Pulmonary artery endothelial cell (primary cell): Measurements from ENCODE around the gene SEC22A. TPM values are rescaled to one million over a fixed set of nuclear protein-coding genes. Genes with fewer than 3 reads are reported as not detected.
A peak's percentile ranks its signal among the peaks of the same experiment; 100 is the strongest.
"Not testable (repeated sequence)": the region's sequence is repeated elsewhere in the genome, so short reads cannot be mapped to it uniquely, and the experiment has no call there.

ENCODE experiments used
- DNase-seq: peaks from one replicate; pipeline ENCODE4 v3.0.0-alpha.2; 2011; ENCODE audit warnings: low read depth, low spot score
- total RNA-seq: library from RNA; depleted of rRNA; stranded (reverse); fragments of >200 nt; gene quantifications from 2 replicates; pipeline ENCODE4 v1.2.3, GENCODE V29; 2014

The SEC22A gene
- total RNA-seq, 1 donor from 2014 or later = 40.4 TPM

DNA sequence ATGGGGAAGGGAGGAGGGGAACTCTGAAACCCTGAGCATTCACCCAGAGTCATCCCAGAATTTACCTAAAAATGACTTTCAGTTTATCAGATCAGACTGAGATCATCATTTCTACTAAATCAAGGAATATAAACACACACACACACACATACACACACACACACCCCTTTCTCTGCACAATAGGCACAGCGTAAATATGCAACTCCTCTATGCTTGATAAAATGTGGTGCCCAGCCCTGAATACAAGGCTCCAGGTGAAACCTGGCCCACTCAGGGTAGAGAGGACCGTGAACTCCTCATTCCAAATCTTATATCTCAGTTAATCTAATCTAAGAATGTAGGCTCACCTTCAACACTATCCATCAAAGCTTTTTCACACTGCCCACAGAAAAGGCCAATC is 31.8 kb upstream of the SEC22A start:
- DNase-seq = no peak

DNA sequence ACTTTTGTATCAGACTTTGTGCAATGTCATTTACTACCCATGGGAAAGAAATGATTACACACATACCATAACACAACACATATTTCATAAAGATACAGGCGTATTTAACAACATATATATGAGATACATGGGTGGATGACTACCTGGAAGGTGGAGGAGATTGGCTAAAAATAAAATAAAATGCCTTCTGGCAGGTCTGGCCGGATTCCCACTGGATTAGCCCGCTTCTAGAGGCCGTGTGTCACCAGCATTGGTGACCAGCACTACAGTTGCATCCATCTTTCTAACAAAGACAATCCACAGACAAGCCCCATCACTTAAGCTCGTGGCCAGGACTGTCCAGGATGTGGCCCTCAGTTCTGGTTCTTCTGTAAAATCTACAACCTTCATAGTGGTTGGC is 21.0 kb upstream of the SEC22A start:
- DNase-seq = no peak

DNA sequence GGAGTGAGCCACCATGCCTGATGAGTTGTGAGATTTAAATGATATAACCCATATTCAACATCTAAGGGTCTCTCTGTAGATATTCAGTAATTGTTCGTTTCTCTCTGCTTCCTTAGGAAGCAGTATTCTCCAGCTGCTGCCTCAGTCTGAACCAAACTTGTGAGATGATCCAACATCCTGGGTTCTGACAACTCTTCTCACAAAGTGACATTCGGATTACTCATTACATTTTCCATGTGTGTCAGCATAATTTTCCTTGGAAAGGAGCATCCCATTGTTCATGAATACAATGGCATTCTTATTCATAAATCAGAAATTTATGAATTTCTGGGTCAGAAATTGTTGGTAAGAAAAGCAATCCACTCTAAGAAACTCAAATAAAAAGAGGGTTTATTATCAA is 15.0 kb upstream of the SEC22A start:
- peak; percentile 44 for DNase-seq

DNA sequence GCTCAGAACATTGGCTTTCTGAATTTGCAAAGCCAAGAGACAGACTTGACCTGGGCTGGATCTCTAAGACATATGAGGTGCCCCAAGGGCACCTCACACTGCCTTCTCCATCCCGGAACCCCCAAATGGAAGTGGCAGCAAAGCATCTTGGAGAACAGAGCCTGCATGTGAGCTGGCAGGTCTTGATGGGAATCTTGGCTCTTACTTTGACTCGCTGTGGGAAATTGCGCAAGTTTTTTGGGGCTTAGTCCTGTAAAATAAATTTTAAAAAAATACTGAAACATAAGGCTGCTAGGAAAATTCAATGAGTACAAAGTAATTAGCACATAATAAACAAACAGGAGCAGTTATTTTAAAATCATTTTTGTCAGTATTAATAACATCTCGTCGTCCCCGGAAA is 13.7 kb upstream of the SEC22A start:
- no peak for DNase-seq

DNA sequence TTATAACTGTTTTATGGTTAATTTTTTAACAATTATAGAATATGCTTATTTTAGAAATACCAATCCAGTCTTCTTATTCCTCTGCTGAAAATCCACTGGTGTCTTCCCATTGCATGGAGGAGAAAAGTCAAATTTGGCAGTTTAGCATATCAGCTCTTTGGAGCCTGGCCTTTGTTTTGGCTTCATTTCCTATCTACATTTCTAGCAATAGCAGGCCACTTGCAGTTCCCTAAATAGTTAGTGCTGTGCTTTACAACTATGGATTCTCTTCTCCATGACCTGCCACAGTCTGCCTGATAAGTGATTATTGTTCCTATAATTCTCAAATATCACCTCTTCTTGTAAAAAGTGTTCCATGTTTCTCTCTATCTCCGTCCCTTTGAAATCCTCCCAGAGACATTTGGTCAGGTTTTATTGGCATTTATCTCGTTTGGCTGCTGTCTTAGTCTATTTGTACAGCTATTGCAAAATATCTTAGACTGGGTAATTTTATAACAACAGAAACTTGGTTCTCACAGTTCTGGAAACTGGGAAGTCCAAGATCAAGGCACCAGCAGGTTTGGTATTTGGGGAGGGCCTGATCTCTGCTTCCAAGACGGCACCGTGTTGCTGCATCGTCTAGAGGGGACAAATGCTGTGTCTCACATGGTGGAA is 8.2 kb upstream of the SEC22A start:
- DNase-seq = no peak

DNA sequence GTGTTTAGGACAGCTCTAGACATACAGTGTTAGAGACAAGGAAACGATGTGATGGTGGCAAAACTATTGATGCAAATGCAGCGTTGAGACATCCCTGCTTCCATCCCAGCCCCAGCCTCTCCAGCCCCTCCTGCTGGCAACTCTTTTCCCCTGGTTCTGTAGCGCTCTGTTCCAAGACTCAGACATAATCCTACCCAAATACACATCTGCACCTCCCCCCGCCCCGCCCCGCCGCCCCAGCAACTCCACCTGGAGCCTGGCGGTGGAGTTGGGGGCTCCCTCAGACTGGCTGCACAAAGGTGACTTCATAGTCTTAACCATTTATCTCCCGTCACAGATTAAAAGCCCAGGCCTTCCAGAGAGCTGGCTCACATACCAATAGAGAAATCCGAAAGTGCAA is 7.2 kb upstream of the SEC22A start:
- no peak for DNase-seq

DNA sequence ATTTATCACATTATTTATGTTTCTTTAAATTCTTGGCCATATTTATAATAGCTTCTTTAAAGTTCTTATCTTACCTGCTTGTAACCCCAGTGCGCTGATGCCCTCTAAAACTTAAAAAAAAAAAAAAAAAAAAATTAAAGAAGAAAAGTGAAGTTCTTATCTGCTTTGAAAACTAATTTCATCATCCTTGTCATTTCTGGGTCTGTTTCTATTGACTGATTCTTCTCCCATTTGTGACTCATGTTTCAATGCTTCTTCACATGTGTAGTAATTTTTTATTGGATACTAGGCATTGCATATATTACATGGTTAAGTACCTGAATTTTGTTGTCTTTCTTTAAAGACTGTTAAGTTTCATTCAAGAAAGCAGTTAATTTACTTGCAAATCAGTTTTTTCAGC is 3.4 kb upstream of the SEC22A start:
- no peak for DNase-seq

DNA sequence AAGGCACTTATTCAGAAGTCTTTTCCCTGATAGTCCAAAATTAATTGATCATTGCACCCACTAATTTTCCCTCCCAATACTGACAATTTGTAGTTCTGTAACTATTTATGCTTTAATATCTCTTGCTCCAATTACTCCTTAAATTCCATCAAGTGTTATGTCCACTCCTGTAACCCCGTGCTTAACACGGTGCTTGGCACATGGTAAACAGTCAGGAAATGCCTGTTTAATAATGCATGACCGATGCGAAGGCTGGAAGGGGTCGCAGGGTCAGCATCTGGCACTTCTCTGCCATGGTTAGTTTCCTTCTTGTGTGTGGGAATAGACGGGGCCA is 553 bp upstream of the SEC22A start:
- DNase-seq = no peak

DNA sequence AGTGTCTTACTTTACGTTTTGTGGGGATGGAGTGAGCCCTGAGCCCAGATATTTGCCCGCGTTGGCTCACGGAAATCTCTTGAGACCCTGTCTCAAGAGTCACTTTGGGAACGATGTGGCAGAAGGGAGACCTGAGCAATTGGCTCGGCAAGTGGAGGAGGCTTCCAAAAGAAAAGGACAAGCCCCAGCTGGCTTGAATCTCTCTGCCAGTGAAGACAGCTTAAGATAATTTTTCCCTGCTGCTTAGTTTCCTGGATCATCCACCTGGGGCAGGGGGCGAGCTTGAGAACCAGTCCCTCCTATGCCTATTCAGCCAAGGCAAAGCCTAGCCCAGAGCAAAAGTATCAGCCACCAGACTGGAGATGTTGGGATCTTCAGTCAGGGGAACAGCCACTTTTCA is 708 bp downstream of the SEC22A start:
- no peak for DNase-seq

DNA sequence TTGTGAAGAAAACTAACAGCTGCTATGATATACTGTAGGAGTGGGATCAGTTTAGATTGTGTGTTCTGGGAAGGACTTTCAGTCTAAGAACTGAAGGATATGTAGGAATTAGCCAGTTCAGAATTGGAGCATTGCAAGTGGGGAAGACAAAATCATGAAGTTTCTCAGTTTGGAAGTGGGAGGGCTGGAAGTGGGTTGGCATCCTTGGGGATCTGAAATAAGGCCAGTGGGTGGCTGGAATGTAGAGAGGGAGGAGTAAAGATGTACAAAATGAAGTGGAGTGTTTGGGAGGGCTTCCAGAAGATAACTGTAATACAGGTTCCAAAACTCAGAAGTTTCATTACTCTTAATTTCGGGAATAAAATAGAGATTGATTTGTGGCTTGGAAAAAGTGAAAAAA is 17.2 kb downstream of the SEC22A start:
- DNase-seq = no peak

DNA sequence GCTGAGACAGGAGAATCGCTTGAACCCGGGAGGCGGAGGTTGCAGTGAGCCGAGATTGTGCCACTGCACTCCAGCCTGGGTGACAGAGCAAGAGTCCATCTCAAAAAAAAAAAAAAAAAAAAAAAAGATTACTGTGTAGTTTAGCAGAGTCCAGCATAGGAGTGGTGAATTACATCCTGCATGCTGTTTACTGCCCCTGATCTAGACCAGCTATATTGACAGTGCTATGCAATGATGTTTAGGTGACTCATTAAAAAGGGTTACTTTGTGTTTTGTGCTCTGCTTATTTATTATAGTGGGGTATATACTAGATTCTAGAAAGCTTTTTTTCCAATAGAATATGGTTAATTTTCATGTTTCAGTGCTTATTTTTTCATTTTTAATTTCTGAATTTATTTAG is 19.6 kb downstream of the SEC22A start:
- DNase-seq = not testable (repeated sequence)

DNA sequence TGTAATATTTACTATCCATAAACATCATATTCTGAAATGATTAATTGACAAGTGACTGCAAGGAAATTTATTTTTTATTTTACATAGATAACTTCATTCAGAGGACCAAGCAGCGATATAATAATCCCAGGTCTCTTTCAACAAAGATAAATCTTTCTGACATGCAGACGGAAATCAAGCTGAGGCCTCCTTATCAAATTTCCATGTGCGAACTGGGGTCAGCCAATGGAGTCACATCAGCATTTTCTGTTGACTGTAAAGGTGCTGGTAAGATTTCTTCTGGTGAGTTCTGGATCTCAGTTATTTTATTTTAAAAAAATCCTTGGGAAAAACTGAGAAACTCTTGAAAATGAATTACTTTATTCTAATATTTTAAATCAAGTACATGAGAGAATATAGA is 23.3 kb downstream of the SEC22A start:
- DNase-seq = no peak

DNA sequence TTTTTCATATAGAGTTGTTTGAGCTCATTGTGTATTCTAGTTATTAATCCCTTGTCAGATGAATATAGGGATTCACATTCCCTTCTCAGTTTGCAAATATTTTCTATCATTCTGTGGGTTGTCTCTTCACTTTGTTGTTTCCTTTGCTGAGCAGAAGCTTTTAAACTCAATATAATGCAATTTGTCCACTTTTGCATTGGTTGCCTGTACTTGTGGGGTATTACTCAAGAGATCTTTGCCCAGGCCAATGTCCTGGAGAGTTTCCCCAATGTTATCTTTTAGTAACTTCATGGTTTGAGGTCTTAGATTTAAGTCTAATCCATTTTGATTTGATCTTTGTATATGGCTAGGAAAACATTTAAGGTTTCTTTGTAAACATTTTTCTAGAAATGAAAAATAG is 24.8 kb downstream of the SEC22A start:
- no peak for DNase-seq

DNA sequence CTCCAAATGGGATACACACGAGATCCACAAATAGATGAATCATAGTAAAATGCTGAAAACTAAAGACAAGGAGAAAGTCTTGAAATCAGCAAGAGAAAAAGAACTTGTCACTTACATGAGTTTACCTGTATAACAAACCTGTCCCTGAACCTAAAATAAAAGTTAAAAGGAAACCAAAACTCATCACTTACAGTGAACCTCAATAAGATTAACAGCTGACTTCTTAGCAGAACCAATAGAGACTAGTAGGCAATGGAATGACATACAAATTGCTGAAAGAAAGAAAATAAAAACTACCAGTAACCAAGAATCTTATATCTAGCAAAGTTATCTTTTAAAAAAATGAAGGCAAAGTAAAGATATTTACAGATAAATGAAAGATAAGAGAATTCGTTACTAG is 27.4 kb downstream of the SEC22A start:
- DNase-seq = no peak

DNA sequence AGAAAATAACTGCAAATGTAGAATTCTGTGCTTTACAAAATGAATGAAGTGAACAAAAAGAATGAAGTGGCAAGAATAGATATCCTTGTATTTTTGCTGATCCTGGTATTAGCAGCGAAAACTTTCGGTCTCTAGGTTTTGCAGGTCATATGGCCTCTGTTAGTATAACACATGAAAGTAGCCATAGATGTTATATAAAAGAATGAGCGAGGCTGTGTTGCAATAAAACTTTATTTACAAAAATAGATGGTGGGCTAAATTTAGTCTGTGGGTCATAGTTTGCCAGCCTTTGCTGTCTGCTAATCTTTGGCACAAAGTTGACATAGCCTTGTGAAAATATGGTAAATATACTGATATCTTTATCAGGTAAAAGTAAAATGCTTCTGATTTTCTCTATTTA is 35.2 kb downstream of the SEC22A start:
- no peak for DNase-seq

DNA sequence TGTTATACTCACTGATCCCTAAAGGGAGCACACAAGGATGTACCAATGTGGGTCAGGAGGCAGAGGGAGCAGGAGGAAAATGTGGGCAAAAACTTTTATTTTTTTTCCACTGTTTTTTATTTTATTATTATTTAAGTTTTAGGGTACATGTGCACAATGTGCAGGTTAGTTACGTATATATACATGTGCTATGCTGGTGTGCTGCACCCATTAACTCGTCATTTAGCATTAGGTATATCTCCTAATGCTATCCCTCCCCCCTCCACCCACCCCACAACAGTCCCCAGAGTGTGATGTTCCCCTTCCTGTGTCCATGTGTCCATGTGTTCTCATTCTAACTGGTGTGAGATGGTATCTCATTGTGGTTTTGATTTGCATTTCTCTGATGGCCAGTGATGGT is 37.4 kb downstream of the SEC22A start:
- not testable (repeated sequence) for DNase-seq

DNA sequence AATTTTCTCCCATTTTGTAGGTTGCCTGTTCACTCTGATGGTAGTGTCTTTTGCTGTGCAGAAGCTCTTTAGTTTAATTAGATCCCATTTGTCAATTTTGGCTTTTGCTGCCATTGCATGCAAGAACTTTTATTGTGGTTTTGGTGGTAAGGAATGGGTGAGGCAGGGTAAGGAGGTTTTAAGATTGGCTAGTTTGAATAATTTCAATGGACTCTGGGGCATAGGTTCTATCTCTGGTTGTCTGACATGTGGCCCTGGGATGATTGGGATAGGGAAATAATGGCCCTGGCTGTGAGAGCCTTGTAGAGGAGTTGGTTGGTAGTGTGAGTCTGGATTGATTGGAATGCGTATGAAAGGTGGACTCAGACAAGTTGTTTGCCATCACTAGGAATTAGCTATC is 38.0 kb downstream of the SEC22A start:
- no peak for DNase-seq

DNA sequence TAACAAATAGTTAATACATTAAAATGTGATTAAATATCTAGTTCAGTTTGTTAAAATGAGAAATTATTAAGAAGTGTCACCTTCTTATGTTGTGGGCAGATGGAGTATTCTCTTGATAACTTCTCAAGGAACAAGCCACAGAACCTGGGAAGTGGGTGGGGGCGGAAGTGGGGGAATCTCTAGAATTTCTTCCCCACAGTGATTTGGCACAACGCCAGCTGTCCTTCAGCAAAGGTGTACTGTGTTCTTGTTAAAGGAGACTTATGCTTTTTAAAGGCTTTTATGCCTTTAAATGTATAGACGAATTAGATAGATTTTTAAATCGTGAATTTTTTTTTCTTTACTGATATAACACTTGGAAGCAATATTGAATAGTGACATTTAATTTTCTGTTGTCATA is 42.4 kb downstream of the SEC22A start:
- no peak for DNase-seq

DNA sequence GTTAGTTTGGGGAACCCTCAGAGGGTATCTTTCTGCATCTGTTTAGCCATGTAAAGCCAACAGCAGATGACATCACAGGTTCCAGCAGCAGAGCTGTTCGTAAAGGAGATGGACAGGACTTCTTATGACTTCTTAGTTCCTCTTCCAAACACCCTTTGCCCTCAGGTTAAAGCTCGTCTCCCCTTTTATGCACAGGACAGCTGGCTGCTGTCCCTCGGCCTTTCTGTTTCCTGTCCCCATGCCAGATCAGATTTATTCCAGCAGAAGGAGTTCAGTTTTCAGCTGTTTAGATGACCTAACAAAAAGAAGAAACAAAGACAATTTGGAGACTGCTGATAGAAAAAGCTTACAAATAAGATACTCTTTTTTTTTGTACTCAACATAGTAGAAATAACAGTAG is 45.1 kb downstream of the SEC22A start:
- DNase-seq = no peak

DNA sequence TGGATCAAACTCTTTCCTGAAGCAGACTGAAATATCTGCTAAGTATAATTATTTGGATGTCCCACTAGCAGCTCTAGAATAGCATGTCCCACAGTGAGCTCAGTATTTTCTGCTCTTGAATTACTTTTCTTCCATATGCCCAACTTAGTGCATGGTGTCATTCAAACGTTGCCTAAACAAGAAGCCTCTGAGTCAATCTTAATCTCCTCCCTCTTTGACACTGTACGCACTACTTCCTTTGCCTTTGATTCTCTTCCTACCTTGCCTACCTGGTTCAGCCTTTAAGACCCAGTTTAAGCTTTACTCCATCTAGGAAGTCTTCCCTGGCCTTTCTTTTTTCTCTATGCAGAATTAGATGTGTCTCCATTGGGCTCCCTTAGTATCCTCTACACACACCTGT is 54.5 kb downstream of the SEC22A start:
- no peak for DNase-seq

DNA sequence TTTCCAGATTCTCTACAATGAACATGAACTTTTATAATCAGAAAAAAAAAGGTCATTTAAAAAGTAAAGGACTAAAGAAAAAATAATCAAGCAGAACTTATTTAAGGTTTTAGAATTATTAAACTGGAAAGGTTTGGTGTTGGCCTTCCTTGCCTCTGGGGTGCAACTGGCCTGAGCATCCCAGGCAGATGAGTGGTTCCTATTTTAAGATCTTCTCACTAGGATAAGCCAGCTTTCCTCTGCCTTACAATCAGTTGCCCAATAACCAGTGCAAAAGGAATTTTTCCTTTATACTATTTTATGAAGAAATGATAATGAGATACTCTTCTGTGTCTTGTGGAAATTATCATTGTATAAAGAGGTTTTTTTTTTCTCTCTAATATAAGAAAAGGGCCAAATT is 56.6 kb downstream of the SEC22A start:
- DNase-seq = no peak

DNA sequence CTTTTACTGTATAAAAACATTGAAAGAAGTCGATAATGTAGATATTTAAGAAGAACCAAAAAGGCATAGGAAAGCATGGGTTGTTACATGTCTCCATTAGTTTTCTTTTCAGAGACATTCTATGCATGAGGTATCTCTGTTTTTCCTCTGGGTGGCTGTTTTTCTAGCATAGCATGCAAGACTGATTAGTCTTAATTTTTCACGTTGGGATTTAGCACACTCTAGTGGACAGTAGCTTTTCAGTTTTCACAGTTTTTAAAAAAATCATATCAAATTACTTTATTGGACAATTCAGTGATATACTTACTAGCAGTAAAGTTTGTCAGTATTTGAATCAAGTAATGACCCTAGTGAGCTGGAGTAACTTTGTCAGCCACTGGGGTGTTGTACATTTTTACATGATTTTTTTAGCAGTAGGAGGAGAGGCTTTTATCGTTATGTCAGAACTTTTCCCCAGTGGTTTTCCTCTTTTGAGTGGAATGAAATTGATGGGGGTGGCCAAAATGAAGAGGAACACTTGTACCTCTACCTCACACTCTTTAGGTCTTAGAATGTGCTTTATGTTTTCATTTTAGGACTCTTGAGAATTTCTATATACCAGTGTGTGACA is 57.2 kb downstream of the SEC22A start:
- peak; percentile 19 for DNase-seq

DNA sequence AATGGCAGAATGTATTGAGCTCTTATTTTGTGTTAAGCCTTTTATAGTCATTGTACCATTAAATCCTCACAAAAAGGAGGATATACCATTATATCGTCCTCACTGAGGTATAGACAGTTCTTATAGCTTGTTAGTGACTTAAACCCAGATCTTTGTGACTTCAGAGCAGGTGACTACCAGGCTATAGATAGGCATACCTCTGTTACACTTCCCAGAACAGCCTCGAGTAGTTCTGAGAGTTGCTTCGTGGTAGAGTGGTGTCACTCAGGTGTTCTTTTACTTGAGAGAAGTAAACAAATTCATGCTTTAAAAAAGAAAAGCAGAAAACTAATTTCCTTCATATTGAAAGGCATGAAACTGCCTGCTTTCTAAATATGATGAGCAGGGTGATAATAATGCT is 59.9 kb downstream of the SEC22A start:
- no peak for DNase-seq

DNA sequence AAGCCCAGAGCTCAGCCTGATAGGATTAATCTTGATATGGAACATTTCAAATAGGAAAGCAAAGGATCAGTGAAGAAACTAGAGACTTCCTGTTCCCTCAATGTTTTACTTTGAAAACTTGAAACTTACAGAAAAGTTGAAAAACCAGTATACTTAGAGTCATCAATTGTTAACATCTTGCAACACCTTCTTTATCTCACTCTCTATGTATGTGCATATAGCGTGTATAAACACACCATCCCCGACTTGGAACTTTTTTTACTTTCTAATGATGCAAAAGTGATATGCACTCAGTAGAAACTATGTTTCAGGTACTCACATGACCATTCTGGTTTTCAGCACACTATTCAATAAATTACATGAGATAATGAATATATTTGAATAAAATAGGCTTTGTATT is 60.5 kb downstream of the SEC22A start:
- DNase-seq = no peak
